GM19468 (cell line): Measurements from ENCODE around the gene PRDM16.

Source experiments
- ATAC-seq: cut with Tn5 transposase; IDR thresholded peaks from one replicate; pipeline ENCODE4 v1.9.1; 2021; ENCODE audit warnings: mild to moderate bottlenecking, moderate library complexity, moderate number of reproducible peaks; ENCODE audit not compliant: unreplicated experiment; ENCODE audit errors: extremely low read depth

Gene PRDM16

GRCh38 chr1:3405491-3405890, 336.5 kb downstream of the PRDM16 start:
- no peak for ATAC-seq

GRCh38 chr1:3405974-3406867, 337.2 kb downstream of the PRDM16 start:
- no peak for ATAC-seq

GRCh38 chr1:3407021-3407420, 338.0 kb downstream of the PRDM16 start:
- no peak for ATAC-seq

GRCh38 chr1:3408751-3409266, 339.8 kb downstream of the PRDM16 start:
- ATAC-seq: no peak

- ATAC-seq: no peak
Observed at GRCh38 chr1:3409366-3410141, 340.6 kb downstream of the PRDM16 start.

- ATAC-seq: no peak
Observed at GRCh38 chr1:3410142-3410925, 341.3 kb downstream of the PRDM16 start.

GRCh38 chr1:3411806-3412205, 342.8 kb downstream of the PRDM16 start:
- no peak for ATAC-seq

GRCh38 chr1:3412376-3412775, 343.4 kb downstream of the PRDM16 start:
- no peak for ATAC-seq

GRCh38 chr1:3413975-3414710, 345.1 kb downstream of the PRDM16 start:
- no peak for ATAC-seq

GRCh38 chr1:3415260-3416090, 346.5 kb downstream of the PRDM16 start:
- no peak for ATAC-seq

GRCh38 chr1:3417082-3417739, 348.2 kb downstream of the PRDM16 start:
- no peak for ATAC-seq

- no peak for ATAC-seq
Observed at GRCh38 chr1:3417934-3418333, 348.9 kb downstream of the PRDM16 start.

GRCh38 chr1:3418600-3418999, 349.6 kb downstream of the PRDM16 start:
- no peak for ATAC-seq

- ATAC-seq: no peak
Observed at GRCh38 chr1:3419415-3420204, 350.6 kb downstream of the PRDM16 start.

GRCh38 chr1:3420218-3420951, 351.4 kb downstream of the PRDM16 start:
- ATAC-seq: no peak

GRCh38 chr1:3422638-3423037, 353.6 kb downstream of the PRDM16 start:
- ATAC-seq: no peak
